H1 (cell line): ENCODE measurements around the gene CWC25. TPM values are rescaled to one million over a fixed set of nuclear protein-coding genes. Genes with fewer than 3 reads are reported as not detected.

ENCODE experiments used
- CTCF ChIA-PET: fragments of 300-600 bp; sonication (Branson Sonifier 250); formaldehyde crosslinking; loops from one replicate; lab custom pipeline; 2021; ENCODE audit not compliant: partially characterized antibody; lab: Charles Lee
- POLR2A ChIA-PET: fragments of 300-600 bp; sonication (Branson Sonifier 250); formaldehyde crosslinking; loops from one replicate; lab custom pipeline; 2021; ENCODE audit warnings: inconsistent platforms; ENCODE audit not compliant: partially characterized antibody; lab: Charles Lee
- DNase-seq, 2 experiments: peaks; one replicate each; pipeline versions ENCODE4 v3.0.0 to v3.0.0-alpha.2; 2010 to 2022; ENCODE audit warnings: low spot score in 2 of 2, low read depth in 1 of 2, mixed read lengths in 1 of 2
- FAIRE-seq: peaks from 2 replicates; lab custom pipeline; 2011; peaks lifted over from hg19 to GRCh38; lab: Jason Lieb, UNC
- H2AFZ ChIP-seq: 2 replicates; pipeline ENCODE4 v1.8.1; 2012; ENCODE audit warnings: low read length, inconsistent platforms
- H2AK5ac ChIP-seq: 2 replicates; pipeline ENCODE4 v1.6.1; 2013; ENCODE audit warnings: low read depth, low read length
- H2BK120ac ChIP-seq: replicated peaks from 2 replicates; pipeline ENCODE3; 2013; ENCODE audit warnings: low read depth, low read length, inconsistent platforms
- H2BK12ac ChIP-seq: 2 replicates; pipeline ENCODE4 v1.6.1; 2013; ENCODE audit warnings: low read depth, low read length
- H2BK15ac ChIP-seq: 2 replicates; pipeline ENCODE4 v1.6.1; 2013; ENCODE audit warnings: low read length
- H2BK20ac ChIP-seq: 2 replicates; pipeline ENCODE4 v1.6.1; 2013; ENCODE audit warnings: low read length
- H2BK5ac ChIP-seq: 2 replicates; pipeline ENCODE4 v1.6.1; 2013; ENCODE audit warnings: low read depth, low read length
- H3K14ac ChIP-seq: 2 replicates; pipeline ENCODE4 v1.6.1; 2013; ENCODE audit warnings: inconsistent platforms; ENCODE audit not compliant: insufficient read length
- H3K18ac ChIP-seq: 2 replicates; pipeline ENCODE4 v1.6.1; 2013; ENCODE audit warnings: low read length; ENCODE audit errors: extremely low read depth
- H3K23ac ChIP-seq: 2 replicates; pipeline ENCODE4 v1.6.1; 2013; ENCODE audit warnings: inconsistent platforms; ENCODE audit not compliant: insufficient read length
- H3K23me2 ChIP-seq: 2 replicates; pipeline ENCODE4 v1.6.1; 2013; ENCODE audit warnings: low read depth, low read length
- H3K27ac ChIP-seq: 2 replicates; pipeline ENCODE4 v1.6.1; 2011; ENCODE audit warnings: low read depth, low read length, inconsistent platforms
- H3K27me3 ChIP-seq, 4 experiments: replicated peaks in 1 of 4; 1 replicate in 1 of 4; 2 replicates in 3 of 4; pipeline versions ENCODE4 v1.6.1 to v1.8.1; 2011 to 2013; ENCODE audit warnings: low read length in 3 of 4, mild to moderate bottlenecking in 3 of 4, inconsistent platforms in 2 of 4, mixed read lengths in 2 of 4, moderate library complexity in 1 of 4; ENCODE audit not compliant: control insufficient read depth in 3 of 4, insufficient read depth in 3 of 4; ENCODE audit errors: extremely low read depth in 1 of 4
- H3K36me3 ChIP-seq, 4 experiments: 2 replicates each; pipeline versions ENCODE4 v1.6.1 to v1.8.1; 2011 to 2013; ENCODE audit warnings: mild to moderate bottlenecking in 4 of 4, low read length in 3 of 4, moderate library complexity in 2 of 4, control low read depth in 1 of 4, inconsistent platforms in 1 of 4; ENCODE audit not compliant: insufficient read depth in 4 of 4, control insufficient read depth in 2 of 4
- H3K4ac ChIP-seq: replicated peaks from 2 replicates; pipeline ENCODE3; 2013; ENCODE audit warnings: low read length, low read depth, mixed read lengths, inconsistent platforms; ENCODE audit not compliant: insufficient read length
- H3K4me1 ChIP-seq, 4 experiments: replicated peaks in 1 of 4; 1 replicate in 1 of 4; 2 replicates in 3 of 4; pipeline versions ENCODE4 v1.6.1 to v1.8.1; 2011 to 2013; ENCODE audit warnings: low read length in 3 of 4, inconsistent platforms in 2 of 4, mixed read lengths in 1 of 4; ENCODE audit not compliant: insufficient read depth in 4 of 4, control insufficient read depth in 3 of 4
- H3K4me2 ChIP-seq, 2 experiments: 2 replicates each; pipeline versions ENCODE4 v1.6.1 to v1.8.1; 2011 to 2013; ENCODE audit warnings: low read depth in 2 of 2, low read length in 2 of 2, control low read depth in 1 of 2, inconsistent platforms in 1 of 2, mild to moderate bottlenecking in 1 of 2; ENCODE audit not compliant: insufficient read depth in 1 of 2
- H3K4me3 ChIP-seq, 4 experiments: fragments of 200-600, 300-600 bp in 1 of 4; sonication (generic), shearing (Covaris generic), sonication (Bioruptor Twin) in 1 of 4; 2 replicates each; pipeline versions ENCODE4 v1.5.1 to v1.8.1; 2011 to 2016; ENCODE audit warnings: low read length in 4 of 4, low read depth in 3 of 4, control low read depth in 2 of 4, inconsistent platforms in 2 of 4, mild to moderate bottlenecking in 2 of 4, mixed read lengths in 1 of 4, moderate library complexity in 1 of 4; ENCODE audit not compliant: insufficient read depth in 2 of 4; ENCODE audit errors: extremely low read depth in 1 of 4
- H3K56ac ChIP-seq: replicated peaks from 2 replicates; pipeline ENCODE3; 2013; ENCODE audit warnings: low read depth, mild to moderate bottlenecking, mixed read lengths, low read length, inconsistent platforms; ENCODE audit not compliant: insufficient read length
- H3K79me1 ChIP-seq: 2 replicates; pipeline ENCODE4 v1.6.1; 2013; ENCODE audit warnings: low read depth, low read length, control low read depth
- H3K79me2 ChIP-seq, 2 experiments: 2 replicates each; pipeline versions ENCODE4 v1.6.1 to v1.8.1; 2012 to 2013; ENCODE audit warnings: low read length in 2 of 2, mild to moderate bottlenecking in 2 of 2, inconsistent platforms in 1 of 2; ENCODE audit not compliant: insufficient read depth in 2 of 2, control insufficient read depth in 1 of 2
- H3K9ac ChIP-seq, 4 experiments: replicated peaks in 1 of 4; 1 replicate in 1 of 4; 2 replicates in 3 of 4; pipeline versions ENCODE4 v1.6.1 to v1.8.1; 2011 to 2013; ENCODE audit warnings: low read depth in 3 of 4, low read length in 3 of 4, control low read depth in 2 of 4, mild to moderate bottlenecking in 2 of 4, moderate library complexity in 2 of 4, inconsistent platforms in 1 of 4; ENCODE audit errors: extremely low read depth in 1 of 4
- H3K9me3 ChIP-seq, 2 experiments: 2 replicates each; pipeline versions ENCODE4 v1.6.1 to v1.8.1; 2012 to 2013; ENCODE audit warnings: mild to moderate bottlenecking in 2 of 2, moderate library complexity in 2 of 2, control low read depth in 1 of 2, inconsistent platforms in 1 of 2, low read depth in 1 of 2, low read length in 1 of 2, mixed read lengths in 1 of 2; ENCODE audit not compliant: insufficient read depth in 2 of 2
- H4K20me1 ChIP-seq, 2 experiments: replicated peaks in 1 of 2; 2 replicates each; pipeline versions ENCODE3 to v1.8.1; 2011 to 2013; ENCODE audit warnings: inconsistent platforms in 2 of 2, low read length in 2 of 2, mild to moderate bottlenecking in 1 of 2; ENCODE audit not compliant: insufficient read depth in 2 of 2, control insufficient read depth in 1 of 2
- H4K5ac ChIP-seq: 2 replicates; pipeline ENCODE4 v1.6.1; 2013; ENCODE audit warnings: low read length, low read depth, mixed read lengths, inconsistent platforms; ENCODE audit not compliant: insufficient read length
- H4K8ac ChIP-seq: 2 replicates; pipeline ENCODE4 v1.8.0; 2013; ENCODE audit warnings: mild to moderate bottlenecking, moderate library complexity, low read length, inconsistent platforms; ENCODE audit not compliant: insufficient read depth; ENCODE audit errors: extremely low read depth
- H4K91ac ChIP-seq: replicated peaks from 2 replicates; pipeline ENCODE3; 2013; ENCODE audit warnings: low read length, mixed read lengths, inconsistent platforms; ENCODE audit not compliant: insufficient read length
- CEBPB ChIP-seq: IDR thresholded peaks from 2 replicates; pipeline ENCODE4 v1.6.1; 2012; ENCODE audit warnings: low read depth, low read length
- CREB1 ChIP-seq: IDR thresholded peaks from 2 replicates; pipeline ENCODE4 v1.6.1; 2012; ENCODE audit warnings: inconsistent platforms
- CTBP2 ChIP-seq: IDR thresholded peaks from 2 replicates; pipeline ENCODE4 v1.7.0; 2011; ENCODE audit warnings: borderline replicate concordance, mild to moderate bottlenecking, moderate library complexity, mixed read lengths, low read length; ENCODE audit not compliant: insufficient read depth, insufficient read length
- FOSL1 ChIP-seq: IDR thresholded peaks from 2 replicates; pipeline ENCODE4 v1.6.1; 2011; ENCODE audit warnings: mild to moderate bottlenecking, low read depth, low read length, moderate library complexity; ENCODE audit not compliant: insufficient read depth
- MAFK ChIP-seq: IDR thresholded peaks from 2 replicates; pipeline ENCODE4 v1.6.1; 2012; ENCODE audit warnings: low read depth, mild to moderate bottlenecking, improper control_type of control experiment, low read length
- NRF1 ChIP-seq: IDR thresholded peaks from 2 replicates; pipeline ENCODE4 v1.6.1; 2011; ENCODE audit warnings: mild to moderate bottlenecking, low read depth, low read length, improper control_type of control experiment
- POLR2A ChIP-seq, 2 experiments: IDR thresholded peaks; 1 replicate in 1 of 2; 2 replicates in 1 of 2; pipeline ENCODE4 v1.6.1; 2011; ENCODE audit warnings: low read depth in 2 of 2, low read length in 2 of 2, mild to moderate bottlenecking in 2 of 2; ENCODE audit errors: control extremely low read depth in 1 of 2
- SAP30 ChIP-seq: fragments of 300-600 bp; sonication (generic); IDR thresholded peaks from 2 replicates; pipeline ENCODE4 v1.7.1; 2012; ENCODE audit warnings: low read length, moderate library complexity, mild to moderate bottlenecking, inconsistent platforms; ENCODE audit not compliant: insufficient read depth, insufficient replicate concordance
- SP1 ChIP-seq: IDR thresholded peaks from 2 replicates; pipeline ENCODE4 v1.6.1; 2011; ENCODE audit warnings: low read depth, low read length
- TAF7 ChIP-seq: optimal IDR thresholded peaks from 2 replicates; pipeline ENCODE3; 2011; ENCODE audit warnings: low read depth, mild to moderate bottlenecking, inconsistent platforms, low read length, moderate library complexity, borderline replicate concordance
- TCF12 ChIP-seq: IDR thresholded peaks from 2 replicates; pipeline ENCODE4 v1.6.1; 2011; ENCODE audit warnings: low read depth, mild to moderate bottlenecking, low read length
- TEAD4 ChIP-seq: IDR thresholded peaks from 2 replicates; pipeline ENCODE4 v1.6.1; 2012; ENCODE audit warnings: low read depth, low read length, inconsistent platforms, mixed read lengths
- WGBS, 2 experiments: shearing (Covaris generic) in 1 of 2; methylation state at CpG; one replicate each; pipeline versions ENCODE4 v1.1.6 to v1.1.7; 2013 to 2015; ENCODE audit warnings: low lambda C conversion rate in 2 of 2, mixed read lengths in 2 of 2, inconsistent platforms in 1 of 2, low coverage in 1 of 2, missing lambda C conversion rate in 1 of 2; ENCODE audit not compliant: insufficient replicate concordance in 2 of 2, insufficient coverage in 1 of 2, insufficient read length in 1 of 2; ENCODE audit errors: extremely low coverage in 1 of 2, missing lambda C conversion rate in 1 of 2; 5-methylcytosine and 5-hydroxymethylcytosine counted together
- polyA plus RNA-seq, 7 experiments: library from polyadenylated mRNA; depleted of rRNA in 3 of 7; stranded (reverse) in 5 of 7; unstranded in 2 of 7; fragments of >200 nt in 5 of 7; fragments of 200-250 nt in 2 of 7; gene quantifications; 1 replicate in 5 of 7; 2 replicates in 1 of 7; 4 replicates in 1 of 7; pipeline versions ENCODE4 v1.2.1 to v1.2.3, GENCODE V29; 2011 to 2013; ENCODE audit warnings: missing spikeins in 2 of 7, mixed read lengths in 2 of 7
- total RNA-seq: library from RNA; stranded (reverse); fragmentation: NEBNext Ultra II Directional; extraction: Animal tissue kit (Norgen Biotek cat#: 25700); gene quantifications from 2 replicates; pipeline ENCODE4 v1.2.1, GENCODE V29; 2021

Gene CWC25
- total and polyA plus RNA-seq, 2 of the 8 experiments (the other 6 are each of a cell fraction or from before 2014, with no cell fraction given): 11.1 to 13.1 TPM

DNA sequence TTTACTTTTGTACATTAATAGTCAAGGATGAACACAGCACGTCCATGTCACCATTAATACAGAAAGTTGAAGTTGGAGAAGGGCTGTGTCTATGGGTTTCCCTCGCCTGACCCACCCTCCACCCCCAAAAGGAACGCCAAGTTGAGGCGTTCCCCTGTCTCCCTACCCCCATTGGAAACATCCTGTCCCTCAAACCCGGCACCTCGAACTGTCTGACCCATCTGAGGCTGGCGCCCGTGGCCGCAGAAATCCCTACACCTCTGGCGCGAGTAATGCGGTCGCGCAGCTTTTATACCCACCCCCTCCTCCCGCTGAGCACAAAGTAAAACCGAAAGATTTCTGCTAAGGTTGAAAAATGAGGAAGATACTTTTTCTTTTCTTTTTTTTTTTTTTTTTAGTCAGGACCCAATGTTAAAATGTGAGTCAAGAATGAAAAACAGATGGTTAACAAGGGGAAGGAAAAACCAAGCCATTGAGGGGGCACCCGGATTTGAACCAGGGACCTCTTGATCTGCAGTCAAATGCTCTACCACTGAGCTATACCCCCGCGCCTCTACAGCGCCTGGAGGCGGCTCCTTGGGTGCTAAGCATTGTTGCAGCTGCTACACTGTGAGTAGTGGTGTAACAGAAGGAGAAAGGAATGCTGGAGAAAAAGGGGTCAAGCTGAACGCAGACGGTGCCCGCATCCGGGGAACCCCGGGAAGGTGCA, 43.9 kb upstream of the CWC25 start:
- H3K23ac ChIP-seq: no peak overlapping the region
- H4K91ac ChIP-seq: peak overlapping the region; percentile 69
- peak; percentile 54 to 99 for DNase-seq
- H4K5ac ChIP-seq: peak overlapping the region; percentile 89
- POLR2A ChIA-PET: interaction anchor here (0.7 to 24.3 kb wide), 18 partner anchors 10 to 285 kb away, joined by 3 to 468 read pairs (median 4); partner anchors contain the start of genes CWC25, LASP1NB, PIP4K2B and PSMB3
- no peak overlapping the region for H2BK120ac ChIP-seq
- peaks cover 0 to 2% (median 0%) of the 10 kb centered on the region in 4 experiments; a peak in 1 of 8 replicates for H3K36me3 ChIP-seq
- H2AFZ ChIP-seq: peak overlapping the region; percentile 67; the same call in 1 of the 2 replicates
- no peak overlapping the region for H2AK5ac ChIP-seq
- no peak overlapping the region for H2BK20ac ChIP-seq
- peak overlapping the region in 3 of 4 experiments; percentile 75 to 82 (median 79); a peak in 6 of 7 replicates for H3K9ac ChIP-seq
- H3K79me2 ChIP-seq: peaks cover 28 to 34% of the 10 kb centered on the region in 2 experiments
- H3K14ac ChIP-seq: no peak overlapping the region
- peak overlapping the region; percentile 75 for H3K56ac ChIP-seq
- H3K4ac ChIP-seq: no peak overlapping the region
- CTCF ChIA-PET: interaction anchor here (0.6 to 2.7 kb wide), 10 partner anchors 13 to 287 kb away, joined by 3 to 9 read pairs (median 3); partner anchors contain the start of genes LASP1NB and PSMB3
- peaks cover 0 to 7% of the 10 kb centered on the region in 2 experiments for H4K20me1 ChIP-seq
- no peak overlapping the region for H2BK12ac ChIP-seq
- H2BK15ac ChIP-seq: no peak overlapping the region
- H3K4me3 ChIP-seq: peak overlapping the region; percentile 88 to 100 (median 98)
- H3K79me1 ChIP-seq: peaks cover 20% of the 10 kb centered on the region
- peak overlapping the region; percentile 81 for H3K27ac ChIP-seq
- FAIRE-seq: no peak
- H3K4me1 ChIP-seq: peaks cover 0 to 24% (median 13%) of the 10 kb centered on the region in 4 experiments; a peak in 6 of 7 replicates
- H3K23me2 ChIP-seq: peaks cover 17% of the 10 kb centered on the region
- H4K8ac ChIP-seq: peak overlapping the region; percentile 79; the same call in 1 of the 2 replicates
- H3K4me2 ChIP-seq: peak overlapping the region; percentile 95 to 97
- H3K27me3 ChIP-seq: no peaks in the 10 kb centered on the region
- 1% methylated on average over 26 of the region's 26 CpGs; no CpG with 5 or more reads in 1 of the 2 experiments for WGBS, 2 experiments
- H3K18ac ChIP-seq: peak overlapping the region; percentile 26
- H3K9me3 ChIP-seq: no peaks in the 10 kb centered on the region
- peak overlapping the region; percentile 90 for H2BK5ac ChIP-seq
- 0 out of 2 replicates have a peak, but pooled peaks have one; percentile 18 for TF ChIP-seq SP1
- peak; percentile 70 for TF ChIP-seq TEAD4
- peak in 1 of 2 experiments; percentile 27; a peak in 2 of 3 replicates for TF ChIP-seq POLR2A (IDR thresholded peaks at IDR 0.05; ENCODE audit: control extremely low read depth in 1 of 2, low read depth in 2 of 2, low read length in 2 of 2)
- peak; percentile 77 for TF ChIP-seq TAF7
- peak; percentile 70; the same call in 1 of the 2 replicates for TF ChIP-seq TCF12
- TF ChIP-seq MAFK: peak; percentile 61; the same call in 1 of the 2 replicates
- TF ChIP-seq CTBP2: no peak
- TF ChIP-seq CEBPB: peak; percentile 63
- TF ChIP-seq FOSL1: no peak
- peak; percentile 21; the same call in 1 of the 2 replicates for TF ChIP-seq NRF1
- peak; percentile 54; the same call in 1 of the 2 replicates for TF ChIP-seq CREB1
- TF ChIP-seq SAP30: no peak
